ENCODE data around the gene OR9Q1. TPM values are rescaled to one million over a fixed set of nuclear protein-coding genes. Genes with fewer than 3 reads are reported as not detected.

Gene OR9Q1, protein sequence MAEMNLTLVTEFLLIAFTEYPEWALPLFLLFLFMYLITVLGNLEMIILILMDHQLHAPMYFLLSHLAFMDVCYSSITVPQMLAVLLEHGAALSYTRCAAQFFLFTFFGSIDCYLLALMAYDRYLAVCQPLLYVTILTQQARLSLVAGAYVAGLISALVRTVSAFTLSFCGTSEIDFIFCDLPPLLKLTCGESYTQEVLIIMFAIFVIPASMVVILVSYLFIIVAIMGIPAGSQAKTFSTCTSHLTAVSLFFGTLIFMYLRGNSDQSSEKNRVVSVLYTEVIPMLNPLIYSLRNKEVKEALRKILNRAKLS
- total RNA-seq (2014; rRNA removed; shearing (Covaris generic); ENCODE audit: low replicate concordance) = not detected in 2 replicates

DNA sequence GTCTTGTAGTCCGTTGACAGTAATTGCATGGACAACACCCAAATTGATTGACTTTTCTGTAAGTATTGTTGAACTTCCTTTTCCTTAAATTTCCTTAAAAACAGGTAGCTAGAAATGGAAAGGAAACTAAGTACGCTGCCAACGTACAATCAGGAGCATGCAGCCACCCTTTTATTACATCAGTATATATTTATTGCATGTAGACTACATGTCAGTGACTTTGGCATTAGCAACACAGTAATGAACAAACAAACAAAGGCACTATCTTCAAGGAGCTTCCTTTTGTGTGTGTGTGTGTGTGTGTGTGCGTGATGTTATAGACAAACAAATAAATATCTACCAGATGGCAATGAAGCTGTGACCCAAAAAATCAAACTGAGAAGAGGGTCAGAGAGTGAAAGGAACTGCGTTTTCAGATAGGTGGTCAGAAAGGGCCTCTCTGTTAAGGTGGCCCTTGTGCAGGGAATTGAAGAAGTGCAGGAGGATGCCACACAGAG is at the start of gene OR9Q1:
OR9Q1 (plus strand) TSS at position 447 of the 497 bp plus-strand sequence. CDS start 155,564 bp downstream, outside the sequence.
- no peak within 1 kb of the TSS for H3K9ac ChIP-seq (ENCODE audit: low read length)
- H3K79me2 ChIP-seq (ENCODE audit: low read length) = no peaks in the 10 kb centered on the region

DNA sequence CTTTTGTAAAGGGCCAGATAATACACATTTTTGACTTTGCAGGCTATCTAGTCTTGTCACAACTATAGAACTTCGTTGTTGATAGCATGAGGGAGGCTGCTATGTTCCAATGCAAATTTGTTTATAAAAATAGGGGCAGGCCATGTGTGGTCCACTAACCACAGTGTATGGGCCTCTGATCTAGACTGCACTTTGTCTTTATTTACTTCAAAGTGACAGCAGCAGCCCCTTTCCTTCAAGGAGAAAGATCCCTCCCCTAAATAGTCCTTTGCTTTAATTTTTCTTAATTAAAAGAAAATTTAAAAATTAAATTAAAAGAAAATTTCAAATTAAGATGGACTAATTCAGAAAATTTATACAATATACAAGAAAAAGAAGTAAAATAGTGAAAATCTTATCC is 49.5 kb upstream of the OR9Q1 start:
- Histone ChIP-seq H3K4me3 (ENCODE audit: low read length) (no peak overlapping the region), H3K79me2 (ENCODE audit: low read length) (no peaks in the 10 kb centered on the region), H3K9me3 (ENCODE audit: low read length) (peaks cover 3% of the 10 kb centered on the region; the same call in 1 of the 2 replicates), H3K36me3 (ENCODE audit: insufficient read depth, low read length) (no peaks in the 10 kb centered on the region), H3K9ac (ENCODE audit: low read length) (no peak overlapping the region), H3K27me3 (ENCODE audit: low read length) (no peaks in the 10 kb centered on the region), H3K27ac (ENCODE audit: low read length) (no peak overlapping the region), H2AFZ (ENCODE audit: low read length) (no peak overlapping the region), H3K4me1 (ENCODE audit: low read length) (no peaks in the 10 kb centered on the region), H4K20me1 (ENCODE audit: insufficient read depth, low read depth, low read length) (no peaks in the 10 kb centered on the region), H3K9me2 (replicated peaks; ENCODE audit: insufficient read depth, low read length) (no peaks in the 10 kb centered on the region), H3K4me2 (ENCODE audit: low read depth, low read length, poor library complexity, severe bottlenecking) (no peak overlapping the region)
- DNase-seq = no peak

More for the DNA sequence above, at the start of gene OR9Q1:
- Histone ChIP-seq H4K20me1 (ENCODE audit: insufficient read depth, low read depth, low read length) (no peaks in the 10 kb centered on the region), H2AFZ (ENCODE audit: low read length) (no peak within 1 kb of the TSS), H3K4me1 (ENCODE audit: low read length) (no peaks in the 10 kb centered on the region), H3K27ac (ENCODE audit: low read length) (no peak within 1 kb of the TSS), H3K4me3 (ENCODE audit: low read length) (no peak within 1 kb of the TSS), H3K4me2 (ENCODE audit: low read depth, low read length, poor library complexity, severe bottlenecking) (no peak within 1 kb of the TSS), H3K27me3 (ENCODE audit: low read length) (no peaks in the 10 kb centered on the region), H3K9me2 (replicated peaks; ENCODE audit: insufficient read depth, low read length) (no peaks in the 10 kb centered on the region), H3K9me3 (ENCODE audit: low read length) (no peaks in the 10 kb centered on the region), H3K36me3 (ENCODE audit: insufficient read depth, low read length) (no peaks in the 10 kb centered on the region)
- DNase-seq = no peak

DNA sequence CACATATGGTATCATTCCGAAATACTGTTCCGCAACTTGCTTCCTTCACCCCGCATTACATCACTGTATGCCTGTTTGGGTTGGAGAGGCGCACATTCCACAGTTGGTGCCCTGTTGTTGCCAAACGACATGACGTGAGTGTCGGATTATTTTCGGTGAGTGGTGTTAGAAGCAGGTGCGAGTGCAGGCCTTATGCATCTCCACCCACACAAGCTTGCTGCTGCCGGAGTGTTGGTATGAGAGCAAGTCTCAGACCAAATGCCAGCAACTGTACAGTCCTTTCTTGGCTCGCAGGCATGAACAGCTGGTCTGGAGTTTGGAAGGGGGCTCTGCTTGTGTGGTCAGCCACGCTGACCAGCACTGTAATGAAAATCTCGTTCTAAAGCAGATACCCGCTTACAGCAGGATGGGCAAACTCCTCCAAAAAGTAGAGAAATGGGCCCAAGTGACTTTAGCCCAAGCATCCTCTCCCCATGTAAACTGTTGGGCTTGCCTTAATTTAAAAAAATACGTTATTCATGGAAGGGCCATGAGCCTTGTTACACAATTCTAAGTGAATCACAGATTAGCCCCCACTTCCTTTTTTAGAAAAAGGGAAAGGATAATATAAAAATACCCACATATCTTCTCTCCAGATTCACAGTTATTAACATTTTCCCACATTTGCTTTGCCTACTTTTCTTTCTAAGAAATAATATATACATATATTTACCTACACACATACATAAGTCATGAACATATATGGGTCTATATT is 48.7 kb upstream of the OR9Q1 start:
- H2AFZ ChIP-seq (ENCODE audit: low read length) = no peak overlapping the region
- no peaks in the 10 kb centered on the region for H3K79me2 ChIP-seq (ENCODE audit: low read length)
- H4K20me1 ChIP-seq (ENCODE audit: insufficient read depth, low read depth, low read length) = no peaks in the 10 kb centered on the region
- no peaks in the 10 kb centered on the region for H3K36me3 ChIP-seq (ENCODE audit: insufficient read depth, low read length)
- no peak overlapping the region for H3K9ac ChIP-seq (ENCODE audit: low read length)
- H3K4me2 ChIP-seq (ENCODE audit: low read depth, low read length, poor library complexity, severe bottlenecking) = no peak overlapping the region
- peaks cover 3% of the 10 kb centered on the region; the same call in 1 of the 2 replicates for H3K9me3 ChIP-seq (ENCODE audit: low read length)
- H3K27me3 ChIP-seq (ENCODE audit: low read length) = no peaks in the 10 kb centered on the region
- no peak for DNase-seq
- H3K27ac ChIP-seq (ENCODE audit: low read length) = no peak overlapping the region
- H3K9me2 ChIP-seq (replicated peaks; ENCODE audit: insufficient read depth, low read length) = no peaks in the 10 kb centered on the region
- H3K4me1 ChIP-seq (ENCODE audit: low read length) = no peaks in the 10 kb centered on the region
- H3K4me3 ChIP-seq (ENCODE audit: low read length) = no peak overlapping the region

DNA sequence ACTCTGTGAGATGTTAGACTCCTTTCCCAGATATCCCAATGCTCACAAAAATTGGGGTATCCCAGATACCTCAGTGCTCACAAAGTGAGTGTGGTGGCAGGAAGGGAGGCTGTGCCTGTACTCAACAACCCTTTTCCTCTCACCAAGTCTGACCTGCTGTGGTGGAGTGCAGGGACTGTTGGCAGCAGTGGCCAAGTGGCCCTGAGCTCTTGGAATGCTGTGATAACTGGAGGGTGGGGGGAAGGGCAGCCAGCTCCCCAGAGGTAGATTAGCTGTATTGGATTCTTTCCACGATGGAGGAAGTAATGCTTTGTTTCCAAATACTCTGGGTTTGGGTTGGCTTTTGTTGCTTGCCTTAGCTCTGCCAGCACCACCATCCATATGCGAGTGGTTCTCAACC is 46.0 kb upstream of the OR9Q1 start:
- Histone ChIP-seq H3K4me2 (ENCODE audit: low read depth, low read length, poor library complexity, severe bottlenecking) (no peak overlapping the region), H3K36me3 (ENCODE audit: insufficient read depth, low read length) (no peaks in the 10 kb centered on the region), H4K20me1 (ENCODE audit: insufficient read depth, low read depth, low read length) (no peaks in the 10 kb centered on the region), H3K4me1 (ENCODE audit: low read length) (no peaks in the 10 kb centered on the region), H3K9me3 (ENCODE audit: low read length) (peaks cover 3% of the 10 kb centered on the region; the same call in 1 of the 2 replicates), H3K9me2 (replicated peaks; ENCODE audit: insufficient read depth, low read length) (no peaks in the 10 kb centered on the region), H3K9ac (ENCODE audit: low read length) (no peak overlapping the region), H3K27me3 (ENCODE audit: low read length) (no peaks in the 10 kb centered on the region), H2AFZ (ENCODE audit: low read length) (no peak overlapping the region), H3K27ac (ENCODE audit: low read length) (no peak overlapping the region), H3K79me2 (ENCODE audit: low read length) (no peaks in the 10 kb centered on the region), H3K4me3 (ENCODE audit: low read length) (no peak overlapping the region)
- no peak for DNase-seq

DNA sequence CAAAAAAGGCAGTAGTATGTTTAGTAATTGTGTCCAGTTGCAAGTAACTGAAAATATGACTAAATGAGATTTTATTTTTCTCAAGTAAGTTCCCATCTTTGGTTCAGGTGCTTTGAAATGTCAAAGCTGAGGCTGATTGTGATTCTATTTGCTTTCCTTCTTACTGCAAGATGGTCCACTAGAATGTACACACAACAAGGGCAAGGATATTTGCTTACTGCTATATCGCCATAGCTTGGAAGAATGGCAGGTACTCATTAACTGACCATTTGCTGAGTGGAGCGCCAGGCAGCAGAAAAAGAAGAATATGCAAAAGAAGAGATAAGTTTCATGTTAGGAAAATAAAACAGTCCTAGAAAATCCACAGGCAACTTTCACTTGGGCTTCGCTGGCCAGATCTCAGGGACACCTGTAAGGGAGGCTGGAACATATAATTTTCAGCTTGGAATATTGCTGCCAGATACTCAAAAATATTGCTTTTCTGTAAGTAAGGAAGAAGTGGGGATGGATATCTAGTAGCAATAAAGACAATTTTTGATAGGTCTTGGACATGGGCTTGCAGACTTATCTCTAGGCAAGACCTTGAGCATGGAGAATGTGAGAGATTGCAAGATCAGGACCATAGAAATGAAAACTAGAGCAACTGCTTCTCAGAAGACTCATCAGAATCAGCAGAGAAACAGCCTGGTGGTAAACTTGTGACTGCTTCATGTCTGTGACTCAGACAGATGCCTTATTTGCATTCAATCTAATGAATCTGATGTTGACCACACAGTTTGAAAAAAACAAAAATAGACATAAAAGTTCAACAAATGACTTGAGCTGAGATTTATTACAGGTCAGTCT is 44.8 kb upstream of the OR9Q1 start:
- H3K79me2 ChIP-seq (ENCODE audit: low read length) = no peaks in the 10 kb centered on the region
- no peak overlapping the region for H3K9ac ChIP-seq (ENCODE audit: low read length)
- no peak overlapping the region for H3K4me2 ChIP-seq (ENCODE audit: low read depth, low read length, poor library complexity, severe bottlenecking)
- H3K9me3 ChIP-seq (ENCODE audit: low read length) = peaks cover 3% of the 10 kb centered on the region; the same call in 1 of the 2 replicates
- no peaks in the 10 kb centered on the region for H3K36me3 ChIP-seq (ENCODE audit: insufficient read depth, low read length)
- H3K9me2 ChIP-seq (replicated peaks; ENCODE audit: insufficient read depth, low read length) = no peaks in the 10 kb centered on the region
- H3K27ac ChIP-seq (ENCODE audit: low read length) = no peak overlapping the region
- no peak overlapping the region for H3K4me3 ChIP-seq (ENCODE audit: low read length)
- no peak for DNase-seq
- no peaks in the 10 kb centered on the region for H3K4me1 ChIP-seq (ENCODE audit: low read length)
- no peak overlapping the region for H2AFZ ChIP-seq (ENCODE audit: low read length)
- H4K20me1 ChIP-seq (ENCODE audit: insufficient read depth, low read depth, low read length) = no peaks in the 10 kb centered on the region
- no peaks in the 10 kb centered on the region for H3K27me3 ChIP-seq (ENCODE audit: low read length)

DNA sequence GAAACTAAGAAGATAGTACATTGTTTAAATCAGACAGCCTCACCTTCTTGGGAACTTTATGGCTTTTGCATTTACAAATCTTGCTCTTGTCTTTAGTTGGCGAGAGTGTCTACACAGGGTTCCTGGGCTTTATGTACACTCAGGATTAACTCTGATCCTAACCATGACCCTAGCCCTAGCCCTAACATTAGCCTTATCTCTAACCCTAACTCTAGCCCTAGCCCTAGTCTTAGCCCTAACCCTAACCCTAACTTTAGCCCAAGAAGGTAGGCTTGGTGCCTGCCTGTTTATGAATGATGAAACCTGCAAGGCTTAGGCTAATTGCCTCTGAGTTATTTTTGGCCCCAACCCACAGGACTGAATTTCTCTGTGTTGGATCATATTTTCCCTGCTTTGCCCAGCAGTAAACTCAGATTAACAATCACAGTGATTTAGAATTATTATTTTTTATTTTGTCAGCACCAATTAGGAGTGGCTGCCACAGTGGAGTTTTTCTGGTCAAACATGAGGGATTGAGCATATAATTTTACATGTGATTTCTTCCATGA is 44.1 kb upstream of the OR9Q1 start:
- H3K4me1 ChIP-seq (ENCODE audit: low read length) = no peaks in the 10 kb centered on the region

DNA sequence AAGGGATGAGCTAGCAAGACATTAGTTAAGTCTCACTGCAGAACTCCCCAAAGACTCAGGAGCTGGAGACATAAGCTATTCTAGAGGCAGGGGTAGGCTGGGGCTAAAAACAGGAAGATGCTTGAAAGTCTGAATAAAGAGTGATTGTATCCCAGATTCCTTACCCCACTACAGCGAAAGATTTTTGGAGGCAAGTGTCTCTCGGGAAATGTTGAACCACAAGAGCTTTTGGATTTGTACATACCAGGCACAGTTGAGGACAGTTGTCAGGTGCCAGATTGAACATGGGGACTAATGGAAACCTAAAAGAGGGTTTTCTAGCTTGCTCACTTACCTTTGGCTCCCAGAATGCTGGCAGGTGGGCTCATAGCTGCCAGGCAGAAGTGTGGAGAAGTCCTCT is 43.5 kb upstream of the OR9Q1 start:
- Histone ChIP-seq H3K9me3 (ENCODE audit: low read length) (peaks cover 3% of the 10 kb centered on the region; the same call in 1 of the 2 replicates), H3K4me1 (ENCODE audit: low read length) (no peaks in the 10 kb centered on the region), H3K9me2 (replicated peaks; ENCODE audit: insufficient read depth, low read length) (no peaks in the 10 kb centered on the region), H3K36me3 (ENCODE audit: insufficient read depth, low read length) (no peaks in the 10 kb centered on the region), H2AFZ (ENCODE audit: low read length) (no peak overlapping the region), H3K9ac (ENCODE audit: low read length) (no peak overlapping the region), H3K4me2 (ENCODE audit: low read depth, low read length, poor library complexity, severe bottlenecking) (no peak overlapping the region), H3K27me3 (ENCODE audit: low read length) (no peaks in the 10 kb centered on the region), H3K27ac (ENCODE audit: low read length) (no peak overlapping the region), H3K79me2 (ENCODE audit: low read length) (no peaks in the 10 kb centered on the region), H4K20me1 (ENCODE audit: insufficient read depth, low read depth, low read length) (no peaks in the 10 kb centered on the region), H3K4me3 (ENCODE audit: low read length) (no peak overlapping the region)
- no peak for DNase-seq

More for the DNA sequence above, 44.1 kb upstream of the OR9Q1 start:
- Histone ChIP-seq H3K36me3 (ENCODE audit: insufficient read depth, low read length) (no peaks in the 10 kb centered on the region), H3K9me2 (replicated peaks; ENCODE audit: insufficient read depth, low read length) (no peaks in the 10 kb centered on the region), H3K27ac (ENCODE audit: low read length) (no peak overlapping the region), H3K4me3 (ENCODE audit: low read length) (no peak overlapping the region), H3K79me2 (ENCODE audit: low read length) (no peaks in the 10 kb centered on the region), H3K4me2 (ENCODE audit: low read depth, low read length, poor library complexity, severe bottlenecking) (no peak overlapping the region), H2AFZ (ENCODE audit: low read length) (no peak overlapping the region), H4K20me1 (ENCODE audit: insufficient read depth, low read depth, low read length) (no peaks in the 10 kb centered on the region), H3K9ac (ENCODE audit: low read length) (no peak overlapping the region), H3K9me3 (ENCODE audit: low read length) (peaks cover 3% of the 10 kb centered on the region; the same call in 1 of the 2 replicates), H3K27me3 (ENCODE audit: low read length) (no peaks in the 10 kb centered on the region)
- DNase-seq = no peak

Measured in Karpas-422 (cell line).